HEK293 (cell line): Measurements from ENCODE around the gene TWSG1.

ENCODE experiments used
- CTCF ChIA-PET: fragments of 350-600 bp; formaldehyde crosslinking; extraction: SDS; loops from one replicate; lab custom pipeline; 2021; ENCODE audit warnings: antibody characterized with exemption; lab: Yijun Ruan, JAX
- POLR2A ChIA-PET: fragments of 300-600 bp; formaldehyde crosslinking; extraction: SDS; loops from one replicate; lab custom pipeline; 2020; ENCODE audit warnings: antibody characterized with exemption, inconsistent platforms; lab: Yijun Ruan, JAX
- H3K27ac ChIP-seq: fragments of 200-500 bp; sonication (Bioruptor generic); 2 replicates; pipeline ENCODE4 v1.5.1; 2014; ENCODE audit warnings: low read depth, low read length, control low read depth, inconsistent platforms; ENCODE audit errors: extremely low read depth
- H3K36me3 ChIP-seq, 2 experiments: fragments of 200-500 bp in 1 of 2; sonication (Bioruptor generic) in 1 of 2; 1 replicate in 1 of 2; 2 replicates in 1 of 2; pipeline ENCODE4 v1.5.1; 2014 to 2017; ENCODE audit warnings: inconsistent platforms in 2 of 2, low read length in 2 of 2; ENCODE audit not compliant: control insufficient read depth in 2 of 2, insufficient read depth in 1 of 2
- H3K4me1 ChIP-seq: fragments of 200-500 bp; sonication (Bioruptor generic); 2 replicates; pipeline ENCODE4 v1.5.1; 2014; ENCODE audit warnings: mild to moderate bottlenecking, low read length, inconsistent platforms; ENCODE audit not compliant: control insufficient read depth, insufficient read depth
- H3K4me3 ChIP-seq: 2 replicates; pipeline ENCODE4 v1.5.1; 2011; ENCODE audit warnings: low read depth, mild to moderate bottlenecking, control low read depth, low read length, moderate library complexity
- H3K9me3 ChIP-seq: fragments of 200-500 bp; sonication (Bioruptor generic); 2 replicates; pipeline ENCODE4 v1.5.1; 2014; ENCODE audit warnings: low read depth, low read length, inconsistent platforms; ENCODE audit not compliant: control insufficient read depth, insufficient read depth
- GLI2 ChIP-seq: fragments of 450-650 bp; formaldehyde crosslinking; IDR thresholded peaks from 2 replicates; pipeline ENCODE4; 2017; ENCODE audit warnings: missing biosample characterization, missing genetic modification characterization, low read depth, borderline replicate concordance
- HIC1 ChIP-seq: fragments of 450-650 bp; formaldehyde crosslinking; IDR thresholded peaks from 2 replicates; pipeline ENCODE4 v1.5.1; 2016; ENCODE audit warnings: missing biosample characterization, missing genetic modification characterization
- KLF16 ChIP-seq: fragments of 450-650 bp; formaldehyde crosslinking; IDR thresholded peaks from 2 replicates; pipeline ENCODE4 v1.5.1; 2017; ENCODE audit warnings: missing biosample characterization, missing genetic modification characterization
- KLF17 ChIP-seq: fragments of 450-650 bp; formaldehyde crosslinking; IDR thresholded peaks from 2 replicates; pipeline ENCODE4 v1.5.1; 2016; ENCODE audit warnings: missing biosample characterization, missing genetic modification characterization
- PRDM6 ChIP-seq: fragments of 450-650 bp; formaldehyde crosslinking; IDR thresholded peaks from 2 replicates; pipeline ENCODE4 v1.5.1; 2017; ENCODE audit warnings: missing biosample characterization, missing genetic modification characterization
- REPIN1 ChIP-seq: fragments of 450-650 bp; formaldehyde crosslinking; IDR thresholded peaks from 2 replicates; pipeline ENCODE4 v1.5.1; 2017; ENCODE audit warnings: missing biosample characterization, missing genetic modification characterization, low read depth
- SCRT2 ChIP-seq: fragments of 450-650 bp; formaldehyde crosslinking; IDR thresholded peaks from 2 replicates; pipeline ENCODE4 v1.5.1; 2016; ENCODE audit warnings: missing biosample characterization, missing genetic modification characterization
- ZBTB7A ChIP-seq: fragments of 450-650 bp; formaldehyde crosslinking; IDR thresholded peaks from 2 replicates; pipeline ENCODE4 v1.5.1; 2016; ENCODE audit warnings: low read depth, missing biosample characterization, missing genetic modification characterization
- ZBTB8A ChIP-seq: fragments of 450-650 bp; formaldehyde crosslinking; IDR thresholded peaks from 2 replicates; pipeline ENCODE4 v1.5.1; 2016; ENCODE audit warnings: missing biosample characterization, missing genetic modification characterization
- ZNF211 ChIP-seq: fragments of 450-650 bp; formaldehyde crosslinking; IDR thresholded peaks from 2 replicates; pipeline ENCODE4 v1.5.1; 2016; ENCODE audit warnings: low read depth, missing biosample characterization, missing genetic modification characterization
- ZNF26 ChIP-seq: fragments of 450-650 bp; formaldehyde crosslinking; IDR thresholded peaks from 2 replicates; pipeline ENCODE4 v1.5.1; 2016; ENCODE audit warnings: missing biosample characterization, missing genetic modification characterization
- ZNF292 ChIP-seq: fragments of 450-650 bp; formaldehyde crosslinking; IDR thresholded peaks from 2 replicates; pipeline ENCODE4 v1.5.1; 2016; ENCODE audit warnings: low read depth, missing biosample characterization, missing genetic modification characterization, borderline replicate concordance
- ZNF362 ChIP-seq: fragments of 450-650 bp; formaldehyde crosslinking; IDR thresholded peaks from 2 replicates; pipeline ENCODE4 v1.5.1; 2016; ENCODE audit warnings: missing biosample characterization, missing genetic modification characterization
- ZNF423 ChIP-seq: fragments of 450-650 bp; formaldehyde crosslinking; IDR thresholded peaks from 2 replicates; pipeline ENCODE4 v1.5.1; 2016; ENCODE audit warnings: missing biosample characterization, missing genetic modification characterization
- ZNF510 ChIP-seq: fragments of 450-650 bp; formaldehyde crosslinking; IDR thresholded peaks from 2 replicates; pipeline ENCODE4 v1.5.1; 2018; ENCODE audit warnings: mild to moderate bottlenecking, missing genetic modification characterization, missing biosample characterization; ENCODE audit not compliant: insufficient replicate concordance
- ZNF555 ChIP-seq: fragments of 450-650 bp; formaldehyde crosslinking; conservative IDR thresholded peaks from 2 replicates; pipeline ENCODE4 v1.5.1; 2017; ENCODE audit warnings: missing biosample characterization, mild to moderate bottlenecking, missing genetic modification characterization, inconsistent platforms
- ZNF571 ChIP-seq: fragments of 450-650 bp; formaldehyde crosslinking; IDR thresholded peaks from 2 replicates; pipeline ENCODE4 v1.5.0; 2017; ENCODE audit warnings: missing biosample characterization, missing genetic modification characterization
- ZNF670 ChIP-seq: fragments of 450-650 bp; formaldehyde crosslinking; IDR thresholded peaks from 2 replicates; pipeline ENCODE4 v1.5.1; 2016; ENCODE audit warnings: missing biosample characterization, missing genetic modification characterization, low read depth
- ZNF76 ChIP-seq: fragments of 450-650 bp; formaldehyde crosslinking; IDR thresholded peaks from 2 replicates; pipeline ENCODE4; 2016; ENCODE audit warnings: low read depth, missing biosample characterization, missing genetic modification characterization, borderline replicate concordance
- ZNF776 ChIP-seq: fragments of 450-650 bp; formaldehyde crosslinking; IDR thresholded peaks from 2 replicates; pipeline ENCODE4 v1.5.0; 2017; ENCODE audit warnings: missing biosample characterization, missing genetic modification characterization, borderline replicate concordance

Gene TWSG1

GRCh38 chr18:9387891-9388290 lies 53.3 kb downstream of the TWSG1 start:
- CTCF ChIA-PET = interaction anchor here (0.6 to 0.7 kb wide), 2 partner anchors 10 to 12 kb away, joined by 3 read pairs; no protein-coding TSS in a partner anchor
- POLR2A ChIA-PET = no interaction called here
- Histone ChIP-seq H3K9me3 (no peaks in the 10 kb centered on the region), H3K4me1 (no peaks in the 10 kb centered on the region), H3K4me3 (no peak overlapping the region), H3K27ac (no peak overlapping the region), H3K36me3 (no peaks in the 10 kb centered on the region)
- TF ChIP-seq ZNF76 = no peak
- no peak for TF ChIP-seq ZNF776
- TF ChIP-seq ZNF571 (tag by site-specific recombination) = no peak
- no peak for TF ChIP-seq ZNF555 (tag by site-specific recombination)
- no peak for TF ChIP-seq KLF16 (tag by site-specific recombination)
- TF ChIP-seq ZNF423 (tag by site-specific recombination) = no peak
- TF ChIP-seq SCRT2 (tag by site-specific recombination) = no peak
- no peak for TF ChIP-seq REPIN1 (tag by site-specific recombination)
- no peak for TF ChIP-seq ZBTB7A (tag by site-specific recombination)
- TF ChIP-seq HIC1 (tag by site-specific recombination) = no peak
- TF ChIP-seq ZNF292 (tag by site-specific recombination) = no peak
- TF ChIP-seq ZNF211 (tag by site-specific recombination) = no peak
- TF ChIP-seq ZNF26 (tag by site-specific recombination) = no peak
- TF ChIP-seq ZBTB8A (tag by site-specific recombination) = no peak
- no peak for TF ChIP-seq ZNF670
- no peak for TF ChIP-seq ZNF362 (tag by site-specific recombination)
- TF ChIP-seq PRDM6 (tag by site-specific recombination) = no peak
- TF ChIP-seq ZNF510 (tag by site-specific recombination) = no peak
- no peak for TF ChIP-seq GLI2 (tag by site-specific recombination)
- TF ChIP-seq KLF17 (tag by site-specific recombination) = no peak
